Motor neuron (in vitro differentiated cells): Measurements from ENCODE around the gene PSMB2. TPM values are rescaled to one million over a fixed set of nuclear protein-coding genes. Genes with fewer than 3 reads are reported as not detected.

Experiments
- ATAC-seq, 8 experiments: fragments of 200-7000 bp; cut with Tn5 transposase; replicated peaks in 6 of 8; 2 replicates each; pipeline ENCODE4 v1.8.0; 2021; ENCODE audit warnings: mild to moderate bottlenecking in 8 of 8, moderate library complexity in 8 of 8
- H3K27ac ChIP-seq, 2 donors: fragments of 250-450 bp; sonication (Bioruptor Pico); 2 replicates each; pipeline ENCODE4 v1.9.0; 2021; ENCODE audit warnings: antibody characterized with exemption in 2 of 2, mild to moderate bottlenecking in 2 of 2, moderate library complexity in 1 of 2
- H3K4me1 ChIP-seq, 2 donors: fragments of 250-450 bp; sonication (Bioruptor Pico); replicated peaks in 1 of 2; 2 replicates each; pipeline ENCODE4 v1.6.1; 2021; ENCODE audit warnings: antibody characterized with exemption in 2 of 2, mild to moderate bottlenecking in 2 of 2, moderate library complexity in 1 of 2
- H3K4me3 ChIP-seq, 5 donors: fragments of 250-450 bp; sonication (Bioruptor Pico); 2 replicates each; pipeline ENCODE4 v1.9.0; 2021; ENCODE audit warnings: antibody characterized with exemption in 5 of 5, mild to moderate bottlenecking in 5 of 5, moderate library complexity in 4 of 5
- WGBS, 10 experiments: fragments of 450-650 bp; shearing (Covaris generic); methylation state at CpG; one replicate each; pipeline ENCODE4 v1.0.0; 2022; 5-methylcytosine and 5-hydroxymethylcytosine counted together
- in situ Hi-C, 9 experiments: fragments of 400-800 bp; cut with MboI; loops; one replicate each; pipeline ENCODE4 v1.15.0; 2021; ENCODE audit warnings: low sequenced_read_pairs in 9 of 9, low pct_unique_long_range_greater_than_20kb in 2 of 9; ENCODE audit not compliant: unreplicated experiment in 9 of 9
- total RNA-seq, 8 experiments: library from RNA; unstranded; fragments of 300-600 nt; gene quantifications; 2 replicates each; pipeline versions ENCODE4 v1.2.3 to v1.2.4, GENCODE V29; 2022

PSMB2 gene
- total RNA-seq, 8 experiments from 2014 or later, result 50.1 to 109 (median 74.9) TPM

GRCh38 chr1:35555601-35556477 lies 85.5 kb downstream of the PSMB2 start:
- Histone ChIP-seq H3K4me3 (peak overlapping the region; percentile 68 to 93 (median 86)), H3K4me1 (peaks cover 27 to 30% of the 10 kb centered on the region in 2 donors), H3K27ac (peak overlapping the region; percentile 98 to 99)
- ATAC-seq, result no peak
- 19 to 66% (median 34%) methylated on average over 2 to 10 of the region's 10 CpGs for WGBS, 10 experiments
- in situ Hi-C loops, result loop anchor here in 2 of 9 experiments (25.0 kb wide), 1 partner anchor 156 kb away; the partner anchor contains the start of gene C1orf216 (in 2 of the 2)

- in situ Hi-C loops, result loop anchor here in 2 of 9 experiments (25.0 kb wide), 1 partner anchor 157 kb away; the partner anchor contains the start of gene C1orf216 (in 2 of the 2)
Observed at GRCh38 chr1:35555212-35555584, 86.1 kb downstream of the PSMB2 start.

GRCh38 chr1:35554266-35555211 lies 86.8 kb downstream of the PSMB2 start:
- ATAC-seq, result peak in 1 of 8 experiments; percentile 5
- Histone ChIP-seq H3K4me1 (peaks cover 27 to 30% of the 10 kb centered on the region in 2 donors), H3K4me3 (peak overlapping the region in 3 of 5 donors; percentile 68 to 93 (median 85)), H3K27ac (peak overlapping the region; percentile 11 to 66)
- WGBS, 10 experiments, result 12 to 67% (median 37%) methylated on average over 4 to 7 of the region's 7 CpGs; no CpG with 5 or more reads in 1 of the 10 experiments
- in situ Hi-C loops, result loop anchor here in 2 of 9 experiments (25.0 kb wide), 1 partner anchor 158 kb away; the partner anchor contains the start of gene C1orf216 (in 2 of the 2)

More at GRCh38 chr1:35555212-35555584, 86.1 kb downstream of the PSMB2 start:
- Histone ChIP-seq H3K4me3 (peak overlapping the region in 4 of 5 donors; percentile 68 to 93 (median 86)), H3K27ac (peak overlapping the region; percentile 66 to 99), H3K4me1 (peaks cover 27 to 30% of the 10 kb centered on the region in 2 donors)
- ATAC-seq, result no peak
- WGBS, 10 experiments, result 3 to 100% (median 20%) methylated on average over 1 to 4 of the region's 4 CpGs

- Histone ChIP-seq H3K4me1 (peaks cover 22 to 26% of the 10 kb centered on the region in 2 donors), H3K4me3 (no peak overlapping the region), H3K27ac (no peak overlapping the region)
- in situ Hi-C loops, result loop anchor here in 2 of 9 experiments (25.0 kb wide), 1 partner anchor 158 kb away; the partner anchor contains the start of gene C1orf216 (in 2 of the 2)
- WGBS, 10 experiments, result 40 to 100% (median 77%) methylated on average over 1 to 2 of the region's 2 CpGs; no CpG with 5 or more reads in 2 of the 10 experiments
- no peak for ATAC-seq
Observed at GRCh38 chr1:35553851-35554250, 87.5 kb downstream of the PSMB2 start.

Other genes starting within 250 kb of the PSMB2 start
- 10 to 100 TPM; 48.2 to 71.6 (median 58.0) TPM for gene KIAA0319L, start 84.1 kb downstream of the PSMB2 start, total RNA-seq
- gene NCDN, start 83.7 kb downstream of the PSMB2 start, total RNA-seq, result 10 to 100 TPM; 37.4 to 57.6 (median 50.3) TPM
- 10 to 100 TPM in 1 of 8 experiments, 1 to 10 TPM in 5, under 1 TPM in 2; 0.20 to 12.4 (median 3.0) TPM for gene TFAP2E, start 68.2 kb downstream of the PSMB2 start, total RNA-seq
- 10 to 100 TPM in 6 of 8 experiments, 1 to 10 TPM in 2; 5.9 to 17.9 (median 11.4) TPM for gene C1orf216, start 77.4 kb upstream of the PSMB2 start, total RNA-seq
- 10 to 100 TPM in 3 of 8 experiments, 1 to 10 TPM in 4, under 1 TPM in 1; 0.36 to 47.4 (median 6.4) TPM for gene CLSPN, start 128.5 kb upstream of the PSMB2 start, total RNA-seq
- 10 to 100 TPM in 7 of 8 experiments, 1 to 10 TPM in 1; 6.4 to 24.9 (median 18.5) TPM for gene AGO4, start 166.5 kb upstream of the PSMB2 start, total RNA-seq
- gene AGO1, start 241.7 kb upstream of the PSMB2 start, total RNA-seq, result 10 to 100 TPM; 13.6 to 91.4 (median 28.9) TPM